H54 (cell line): ENCODE measurements around the gene GRK5.
A peak's percentile ranks its signal among the peaks of the same experiment; 100 is the strongest.

ENCODE experiments used
- DNase-seq: peaks from one replicate; pipeline ENCODE4 v3.0.0; 2011; ENCODE audit warnings: low spot score, mixed read lengths; ENCODE audit not compliant: insufficient read length
- FAIRE-seq: peaks from 3 replicates; lab custom pipeline; 2011; peaks lifted over from hg19 to GRCh38; lab: Jason Lieb, UNC
- POLR2A ChIP-seq: IDR thresholded peaks from 2 replicates; pipeline ENCODE4 v1.6.1; 2011; ENCODE audit warnings: low read depth, mild to moderate bottlenecking, low read length

Gene GRK5

GRCh38 chr10:119304541-119304940 is 97.2 kb downstream of the GRK5 start:
- no peak for TF ChIP-seq POLR2A
- FAIRE-seq (no peak), DNase-seq (no peak)

GRCh38 chr10:119305860-119306513 is 98.6 kb downstream of the GRK5 start:
- TF ChIP-seq POLR2A = no peak
- DNase-seq (peak; percentile 94), FAIRE-seq (peak; percentile 81)

GRCh38 chr10:119306514-119306951 is 99.2 kb downstream of the GRK5 start:
- DNase-seq = no peak
- TF ChIP-seq POLR2A = no peak
- no peak for FAIRE-seq

GRCh38 chr10:119306986-119307392 is 99.6 kb downstream of the GRK5 start:
- FAIRE-seq (no peak), DNase-seq (no peak)
- no peak for TF ChIP-seq POLR2A

- no peak for DNase-seq
- TF ChIP-seq POLR2A = no peak
- no peak for FAIRE-seq
These were observed 100.7 kb downstream of the GRK5 start for GRCh38 chr10:119308089-119308488.

- DNase-seq (no peak), FAIRE-seq (no peak)
- TF ChIP-seq POLR2A = no peak
These were observed 101.4 kb downstream of the GRK5 start for GRCh38 chr10:119308551-119309422.

GRCh38 chr10:119309423-119309770 is 102.0 kb downstream of the GRK5 start:
- no peak for TF ChIP-seq POLR2A
- DNase-seq (no peak), FAIRE-seq (no peak)

- TF ChIP-seq POLR2A = no peak
- FAIRE-seq = no peak
- no peak for DNase-seq
These were observed 103.4 kb downstream of the GRK5 start for GRCh38 chr10:119310806-119311205.

- no peak for FAIRE-seq
- no peak for TF ChIP-seq POLR2A
These were observed 104.9 kb downstream of the GRK5 start for GRCh38 chr10:119312241-119312640.

GRCh38 chr10:119313024-119313423 is 105.7 kb downstream of the GRK5 start:
- no peak for DNase-seq
- no peak for TF ChIP-seq POLR2A
- FAIRE-seq = no peak

More at GRCh38 chr10:119312241-119312640, 104.9 kb downstream of the GRK5 start:
- DNase-seq = no peak

- no peak for TF ChIP-seq POLR2A
- DNase-seq = no peak
- FAIRE-seq = no peak
These were observed 106.3 kb downstream of the GRK5 start for GRCh38 chr10:119313644-119314043.

GRCh38 chr10:119314061-119314460 is 106.7 kb downstream of the GRK5 start:
- FAIRE-seq = no peak
- TF ChIP-seq POLR2A = no peak
- DNase-seq = no peak

GRCh38 chr10:119314486-119314885 is 107.1 kb downstream of the GRK5 start:
- no peak for TF ChIP-seq POLR2A
- no peak for FAIRE-seq
- no peak for DNase-seq
